Stimulated activated CD4-positive, alpha-beta T cell treated with anti-CD3 and anti-CD28 coated beads, Interleukin-4, amount 100 ng/mL, for 48 hours (primary cell): ENCODE measurements around the gene ZNF580.

Source experiments
- DNase-seq, 2 donors: peaks; one replicate each; pipeline ENCODE4 v3.0.0-alpha.2; 2020; ENCODE audit warnings: low read depth in 2 of 2

ZNF580 gene

GRCh38 chr19:55640577-55641425, at the start of gene ZNF580:
TSS of gene ZNF580 (plus strand) at chr19:55641002. CDS start at chr19:55642509, 1,507 bp downstream.
- DNase-seq: peak; percentile 50 to 59

GRCh38 chr19:55591555-55591954, 49.2 kb upstream of the ZNF580 start:
- DNase-seq: no peak

- no peak for DNase-seq
These were observed 48.3 kb upstream of the ZNF580 start for GRCh38 chr19:55592391-55593090.

DNA sequence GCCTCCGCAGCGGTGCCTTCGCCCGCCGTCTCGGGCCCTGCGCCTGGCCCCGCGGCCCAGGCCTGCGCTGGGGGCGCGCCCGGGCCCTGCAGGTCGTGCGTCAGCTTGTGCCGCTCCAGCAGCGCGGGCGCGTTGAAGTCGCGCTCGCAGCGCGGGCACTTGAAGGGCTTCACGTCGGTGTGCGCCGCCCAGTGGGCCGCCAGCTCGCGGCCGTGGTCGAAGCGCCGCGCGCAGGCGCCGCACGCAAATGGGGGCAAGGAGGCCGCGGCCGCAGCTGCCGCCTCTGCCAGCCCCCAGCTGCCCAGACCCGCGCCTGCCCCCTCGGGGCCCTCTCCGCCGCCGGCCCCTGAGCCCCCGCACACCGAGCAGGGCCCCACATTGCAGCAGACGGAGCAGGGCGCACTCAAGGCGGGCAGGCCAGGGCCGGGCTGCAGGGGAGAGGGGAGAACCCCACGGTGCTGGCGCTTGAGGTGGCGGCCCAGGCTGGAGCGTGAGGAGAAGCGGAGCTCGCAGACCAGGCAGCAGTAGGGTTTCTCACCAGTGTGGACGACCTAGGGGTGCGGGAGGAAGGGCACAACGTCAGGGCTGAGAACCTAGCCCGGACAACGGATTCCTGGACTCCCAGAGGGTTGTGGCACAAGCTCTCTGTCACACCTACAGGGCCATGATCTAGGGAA, 47.6 kb upstream of the ZNF580 start:
- no peak for DNase-seq

GRCh38 chr19:55594996-55595545, 45.7 kb upstream of the ZNF580 start:
- no peak for DNase-seq

DNA sequence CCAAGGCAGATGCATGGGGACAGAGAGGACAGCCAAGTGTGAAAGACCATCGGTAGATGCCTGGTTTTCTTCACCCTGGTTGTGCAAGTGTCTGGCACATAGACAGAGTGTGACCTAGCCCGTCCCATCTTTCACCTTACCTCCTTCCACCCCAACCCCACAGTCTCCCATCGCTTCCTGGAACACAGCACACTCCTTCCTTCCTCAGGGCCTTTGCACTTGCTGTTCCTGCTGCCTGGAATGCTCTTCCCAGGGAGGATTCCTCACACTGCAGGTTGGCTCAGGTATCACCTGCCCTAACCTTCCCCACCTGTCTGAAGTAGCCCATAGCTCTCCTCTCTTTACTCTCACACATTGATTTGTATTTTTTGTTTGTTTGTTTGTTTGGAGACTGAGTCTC, 44.5 kb upstream of the ZNF580 start:
- DNase-seq: no peak

DNA sequence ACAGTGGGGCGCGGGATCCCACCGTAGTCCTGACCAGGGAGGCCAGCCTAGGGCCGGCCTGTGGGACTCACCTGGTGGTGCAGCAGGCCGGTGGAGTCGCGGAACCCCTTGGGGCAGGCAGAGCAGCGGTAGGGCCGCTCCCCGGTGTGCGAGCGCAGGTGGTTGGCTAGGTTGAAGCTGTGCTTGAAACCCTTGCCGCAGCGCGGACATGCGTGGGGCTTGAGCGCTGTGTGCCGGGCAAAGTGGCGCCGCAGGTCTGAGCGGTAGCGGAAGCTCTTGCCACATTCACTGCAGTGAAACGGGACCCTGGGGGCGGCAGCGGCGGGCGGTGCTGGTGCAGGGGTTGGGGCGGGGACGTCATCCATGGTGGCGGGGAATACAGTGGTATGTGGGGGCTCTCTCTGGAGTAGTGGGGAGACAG, 43.3 kb upstream of the ZNF580 start:
- DNase-seq: no peak

DNA sequence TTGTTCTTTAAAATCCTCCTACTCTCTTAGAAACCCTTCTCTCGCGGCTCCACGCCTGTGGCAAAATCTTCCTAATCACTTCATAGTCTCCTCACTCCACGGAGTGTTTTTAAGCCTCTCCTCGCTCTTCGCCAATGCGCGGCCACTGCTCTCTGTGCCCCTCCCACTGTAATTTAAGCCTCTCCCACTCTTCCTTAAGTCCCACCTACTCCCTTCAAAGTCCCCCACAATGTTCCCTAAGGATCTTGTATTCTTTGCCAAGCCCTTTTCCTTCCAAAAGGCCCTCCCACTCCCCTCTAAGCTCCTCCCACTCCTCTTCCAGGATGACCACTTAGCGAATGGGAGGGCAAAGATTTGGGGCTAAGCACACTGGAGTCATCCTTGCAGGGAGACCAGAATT, 42.8 kb upstream of the ZNF580 start:
- DNase-seq: no peak

DNA sequence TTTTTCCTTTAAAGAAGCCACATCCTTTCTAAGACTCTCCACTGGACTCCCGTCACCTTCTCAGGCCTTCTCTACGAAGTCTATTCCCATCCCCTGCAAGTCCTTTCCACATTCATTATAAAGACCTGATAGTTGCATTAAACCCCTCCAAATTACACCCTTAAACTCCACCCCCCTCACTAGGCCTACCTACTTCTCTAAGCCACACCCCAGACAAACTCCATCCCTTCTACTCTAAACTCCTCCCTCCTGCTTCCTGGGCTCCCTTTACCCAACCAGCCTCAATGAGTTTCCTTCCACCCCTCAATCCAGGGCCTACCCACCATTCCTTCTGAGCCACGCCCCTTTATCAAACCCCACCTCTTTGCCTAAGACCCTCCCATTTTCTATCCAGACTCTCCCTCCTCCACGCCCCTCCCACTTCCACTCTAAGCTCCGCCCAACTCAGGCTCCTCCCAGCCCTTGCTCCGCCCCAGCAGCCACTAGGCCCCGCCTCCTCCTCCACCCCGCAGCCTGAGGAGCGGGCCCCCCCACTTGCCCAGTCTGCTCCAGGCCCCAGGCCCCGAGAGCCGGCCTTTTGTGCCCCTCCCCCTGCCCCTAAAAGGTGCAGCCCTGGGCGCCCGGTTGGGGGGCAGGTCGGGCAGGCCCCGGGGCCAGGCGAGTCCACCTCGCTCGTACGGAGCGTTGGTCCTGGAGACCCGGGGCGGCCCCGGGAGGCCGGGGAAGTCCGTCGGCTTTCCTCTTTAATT, 41.9 kb upstream of the ZNF580 start:
- peak; percentile 87 to 97 for DNase-seq

DNA sequence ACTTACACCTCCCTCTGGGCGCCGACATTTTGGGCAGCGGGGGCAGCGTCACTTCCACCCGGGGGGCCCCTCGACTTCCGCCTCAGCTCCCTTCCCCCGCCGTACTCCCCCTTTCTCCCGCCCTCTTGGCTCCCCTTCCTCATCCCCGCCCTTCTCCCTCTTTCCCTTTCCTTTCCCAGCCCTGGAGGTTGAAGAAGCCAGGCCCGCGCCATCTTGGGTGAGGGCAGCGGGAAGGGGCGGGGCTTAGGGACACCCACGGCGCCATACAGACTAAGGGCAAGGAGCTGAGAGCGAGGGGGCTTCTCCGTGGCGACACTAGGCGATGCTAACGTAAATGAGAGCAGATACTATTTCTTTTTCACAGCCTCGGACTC, 41.3 kb upstream of the ZNF580 start, which contains the start of gene FIZ1:
FIZ1 (minus strand) TSS at position 50 of the 374 bp plus-strand sequence. CDS start 1,652 bp downstream, outside the sequence.
- DNase-seq: peak; percentile 94 to 95

DNA sequence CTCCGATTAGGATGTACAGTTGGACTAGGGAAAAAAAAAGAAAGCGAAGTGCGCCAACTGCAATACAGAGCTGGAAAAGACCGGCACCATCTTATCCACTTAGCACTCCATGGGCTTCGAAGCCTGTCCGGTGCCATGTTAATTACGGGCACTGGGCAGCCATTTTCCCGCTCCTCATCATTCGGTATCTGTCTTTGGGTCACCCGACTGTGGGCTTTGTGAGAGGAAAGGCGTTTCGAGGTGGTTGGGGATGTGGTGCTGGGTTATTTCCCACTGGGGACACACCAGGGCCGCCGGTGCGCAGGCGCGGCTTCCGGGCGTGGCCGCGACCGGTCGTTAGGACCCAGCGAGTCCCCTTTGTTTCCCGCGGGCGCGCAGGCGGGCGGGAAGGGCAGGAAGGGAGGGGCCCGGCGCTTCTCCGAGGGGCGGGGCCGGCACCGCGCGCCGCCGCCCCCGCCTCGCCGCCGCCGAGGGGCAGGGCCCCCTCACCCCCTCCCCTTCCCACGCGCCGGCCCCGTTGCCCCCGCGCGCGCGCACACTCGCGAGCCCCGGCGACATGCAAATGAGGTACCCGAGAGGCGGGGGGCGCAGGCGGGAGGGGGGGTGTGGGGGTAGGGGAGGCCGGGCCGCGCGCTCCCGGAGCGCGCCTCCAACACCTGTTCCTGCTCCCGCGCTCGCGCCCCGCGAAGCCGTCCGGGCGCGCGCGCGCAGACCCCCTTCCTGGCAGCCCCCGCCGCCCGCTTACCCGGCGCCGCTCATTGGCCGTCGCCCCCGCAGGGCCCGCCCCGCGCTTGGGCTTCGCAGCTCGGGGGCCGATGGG, 40.8 kb upstream of the ZNF580 start, which contains the start of gene ZNF524:
ZNF524 (plus strand) TSS at position 447 of the 820 bp plus-strand sequence. CDS start 1,825 bp downstream, outside the sequence.
- peak; percentile 66 to 84 for DNase-seq

- DNase-seq: no peak
These were observed 40.2 kb upstream of the ZNF580 start for GRCh38 chr19:55600662-55601028.

DNA sequence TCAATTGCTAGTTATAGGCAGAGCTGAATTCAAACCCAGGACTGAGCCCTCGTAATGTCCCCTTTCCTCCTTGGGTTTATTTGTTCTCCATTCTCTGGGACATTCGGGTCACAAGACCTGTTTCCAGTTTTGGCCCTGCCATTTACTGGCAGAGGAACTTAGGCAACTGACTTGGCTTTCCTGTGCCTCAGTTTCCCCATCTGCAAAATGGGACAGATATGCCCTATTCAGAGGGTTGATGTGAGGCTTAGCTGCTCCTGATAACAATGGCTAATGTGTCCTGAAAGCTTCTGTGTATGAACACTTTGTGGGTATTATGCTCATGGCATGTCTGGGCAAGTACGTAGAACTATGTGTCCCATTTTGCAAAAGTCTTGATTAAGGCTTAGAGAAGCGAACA, 39.7 kb upstream of the ZNF580 start:
- DNase-seq: no peak

DNA sequence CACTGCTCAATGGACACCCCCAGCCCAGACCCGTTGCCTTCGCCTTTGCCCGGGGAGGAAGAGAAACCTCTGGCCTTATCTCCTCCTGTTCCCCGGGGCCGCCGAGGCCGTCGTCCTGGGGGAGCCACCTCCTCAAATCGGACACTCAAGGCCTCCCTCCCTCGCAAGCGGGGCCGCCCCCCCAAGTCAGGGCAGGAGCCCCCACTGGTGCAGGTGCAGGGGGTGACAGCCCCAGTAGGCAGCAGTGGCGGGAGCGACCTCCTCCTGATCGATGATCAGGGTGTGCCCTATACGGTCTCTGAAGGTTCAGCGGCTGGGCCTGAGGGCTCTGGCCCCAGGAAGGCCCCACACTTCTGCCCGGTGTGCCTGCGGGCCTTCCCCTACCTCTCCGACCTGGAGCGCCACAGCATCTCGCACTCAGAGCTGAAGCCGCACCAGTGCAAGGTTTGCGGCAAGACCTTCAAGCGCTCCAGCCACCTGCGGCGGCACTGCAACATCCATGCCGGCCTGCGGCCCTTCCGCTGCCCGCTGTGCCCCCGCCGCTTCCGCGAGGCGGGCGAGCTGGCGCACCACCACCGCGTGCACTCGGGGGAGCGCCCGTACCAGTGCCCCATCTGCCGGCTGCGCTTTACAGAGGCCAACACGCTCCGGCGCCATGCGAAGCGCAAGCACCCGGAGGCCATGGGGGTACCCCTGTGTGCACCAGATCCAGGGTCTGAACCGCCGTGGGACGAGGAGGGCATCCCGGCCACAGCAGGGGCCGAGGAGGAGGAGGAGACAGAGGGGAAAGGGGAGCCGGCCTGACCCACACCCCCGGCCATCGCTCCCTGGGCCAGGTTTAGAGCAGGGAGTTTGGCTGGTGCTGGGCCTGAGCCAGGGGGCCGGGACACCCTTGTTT, 38.4 kb upstream of the ZNF580 start:
- DNase-seq: no peak

DNA sequence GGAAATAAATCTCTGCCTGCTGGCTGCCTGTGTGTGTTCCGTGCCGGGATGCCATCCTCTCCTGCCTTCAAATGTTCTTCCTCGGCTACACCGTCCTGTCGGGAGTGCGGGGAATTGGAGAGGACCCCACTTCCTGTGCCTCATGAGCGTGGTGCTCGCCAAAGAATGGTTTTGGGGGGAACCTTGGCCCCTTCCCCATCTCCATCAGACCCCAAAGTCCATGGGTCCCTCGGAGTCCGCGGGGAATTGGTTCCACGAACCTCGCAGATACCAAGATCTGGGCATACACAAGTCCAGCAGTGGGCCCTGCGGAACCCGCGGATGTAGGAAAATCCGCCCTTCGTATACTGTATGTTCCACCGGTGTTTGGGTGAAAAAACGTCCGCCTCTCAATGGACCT, 37.7 kb upstream of the ZNF580 start:
- no peak for DNase-seq

DNA sequence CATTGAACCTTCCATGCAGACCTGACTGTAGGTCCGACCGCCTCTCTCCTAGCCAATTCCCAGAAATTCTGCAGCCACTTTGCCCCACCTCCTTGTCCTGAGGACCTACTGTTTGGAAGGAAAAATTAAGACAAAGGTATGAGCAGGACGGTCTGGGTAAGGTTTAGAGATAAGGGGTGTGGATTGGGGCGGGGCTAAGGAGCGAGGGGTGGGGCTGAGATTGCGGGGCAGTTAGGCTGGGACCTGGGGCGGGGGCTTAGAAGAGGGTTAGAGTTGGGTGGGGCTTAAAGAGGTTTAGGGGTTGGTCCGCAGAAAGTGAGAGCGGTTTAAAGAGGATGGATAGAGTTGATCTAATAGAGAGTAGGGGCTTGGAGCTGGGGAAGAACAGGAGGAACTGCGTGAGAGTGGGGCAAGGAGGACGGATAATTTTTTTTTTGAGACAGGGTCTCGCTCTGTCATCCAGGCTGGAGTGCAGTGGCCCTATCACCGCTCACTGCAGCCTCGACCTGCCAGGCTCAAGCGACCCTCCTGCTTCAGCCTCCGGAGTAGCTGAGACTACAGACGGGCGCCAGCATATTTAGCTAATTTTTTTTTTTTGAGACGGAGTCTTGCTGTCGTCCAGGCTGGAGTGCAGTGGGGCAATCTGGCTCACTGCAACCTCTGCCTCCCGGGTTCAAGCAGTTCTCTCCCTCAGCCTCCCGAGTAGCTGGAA, 37.1 kb upstream of the ZNF580 start:
- DNase-seq: no peak

DNA sequence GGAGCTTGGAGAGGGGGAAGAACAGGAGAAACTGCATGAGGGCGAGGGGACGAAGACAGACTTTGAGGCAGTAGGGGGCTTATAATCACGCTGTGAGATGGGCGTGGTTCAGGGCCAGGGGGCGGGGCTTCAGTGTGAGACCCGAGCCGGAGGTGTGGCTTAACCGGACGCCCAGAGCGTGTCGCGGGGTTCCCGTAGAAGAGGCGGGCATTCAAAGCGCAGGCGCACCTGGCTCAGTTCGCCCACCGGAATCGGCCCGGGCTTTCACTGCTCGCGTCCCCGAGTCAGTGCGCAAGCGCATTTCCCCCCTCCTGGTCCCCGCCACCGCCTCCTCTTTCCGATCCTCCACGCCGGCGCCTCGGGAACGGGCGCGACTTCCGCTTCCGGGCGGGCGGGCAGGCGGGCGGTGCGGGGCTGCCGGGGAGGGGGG, 35.6 kb upstream of the ZNF580 start:
- DNase-seq: peak; percentile 98 to 99

GRCh38 chr19:55605637-55606470, 34.9 kb upstream of the ZNF580 start, which contains the start of gene ZNF865:
TSS of gene ZNF865 (plus strand) at chr19:55605647. CDS start at chr19:55613619, 7,972 bp downstream.
- peak; percentile 58 to 66 for DNase-seq
